Activated CD8-positive, alpha-beta T cell treated with anti-CD3 and anti-CD28 coated beads for 36 hours (primary cell): Measurements from ENCODE around the gene CALHM2. TPM values are rescaled to one million over a fixed set of nuclear protein-coding genes. Genes with fewer than 3 reads are reported as not detected.
A peak's percentile ranks its signal among the peaks of the same experiment; 100 is the strongest.

Experiments
- ATAC-seq: fragments of 200-7000 bp; cut with Tn5 transposase; one replicate; pipeline ENCODE4 v1.10.0; 2021; ENCODE audit warnings: mild to moderate bottlenecking, moderate library complexity
- CTCF ChIA-PET: fragments of 350-600 bp; sonication (Branson Sonifier 250); formaldehyde crosslinking; loops from one replicate; lab custom pipeline; 2021; ENCODE audit warnings: antibody characterized with exemption; lab: Charles Lee
- POLR2A ChIA-PET: fragments of 350-600 bp; sonication (Branson Sonifier 250); formaldehyde crosslinking; loops from one replicate; lab custom pipeline; 2021; ENCODE audit warnings: antibody characterized with exemption; lab: Charles Lee
- DNase-seq: peaks from one replicate; pipeline ENCODE4 v3.0.0-alpha.2; 2020
- H3K27ac Mint-ChIP-seq: one replicate; pipeline ENCODE4 v1.8.0; 2021; ENCODE audit warnings: mild to moderate bottlenecking, mixed read lengths
- H3K27me3 Mint-ChIP-seq: one replicate; pipeline ENCODE4 v1.8.0; 2021; ENCODE audit warnings: mixed read lengths
- H3K36me3 Mint-ChIP-seq: one replicate; pipeline ENCODE4 v1.8.0; 2021; ENCODE audit warnings: low read depth, mixed read lengths
- H3K4me1 Mint-ChIP-seq: one replicate; pipeline ENCODE4 v1.8.0; 2021; ENCODE audit warnings: low read depth, mixed read lengths
- H3K4me3 Mint-ChIP-seq: one replicate; pipeline ENCODE4 v1.8.0; 2021; ENCODE audit warnings: mild to moderate bottlenecking, moderate library complexity, mixed read lengths
- H3K9me3 Mint-ChIP-seq: one replicate; pipeline ENCODE4 v1.8.0; 2021; ENCODE audit warnings: mixed read lengths
- intact Hi-C: fragments of 100-400 bp; cut with micrococcal nuclease; formaldehyde crosslinking; loops from one replicate; pipeline ENCODE4 v1.10.0; 2022
- total RNA-seq, 2 experiments: library from RNA; stranded (reverse); gene quantifications; one replicate each; pipeline ENCODE4 v1.2.3, GENCODE V29; 2021
- TF ChIP-seq, protein P1 (sequence below): fragments of 200-600 bp; IDR thresholded peaks from one replicate; pipeline ENCODE4 v1.8.0; 2022; ENCODE audit warnings: antibody characterized with exemption, mild to moderate bottlenecking

CALHM2 gene
- total RNA-seq, 2 experiments from 2014 or later = 7.6 to 9.5 TPM

GRCh38 chr10:103493362-103493915 is 41.3 kb upstream of the CALHM2 start, which contains the start of gene NEURL1:
Gene NEURL1 (plus strand): TSS chr10:103493705. CDS start chr10:103494388, 683 bp downstream.
- CTCF ChIA-PET = interaction anchor here (0.9 to 5.7 kb wide), 14 partner anchors 8 to 592 kb away, joined by 3 to 26 read pairs (median 4); no protein-coding TSS in a partner anchor
- Mint-ChIP-seq H3K27me3 (peaks cover 41% of the 10 kb centered on the region), H3K4me1 (peaks cover 27% of the 10 kb centered on the region), H3K36me3 (no peaks in the 10 kb centered on the region), H3K27ac (no peak within 1 kb of the TSS), H3K9me3 (no peaks in the 10 kb centered on the region), H3K4me3 (peak within 1 kb of the TSS; percentile 72)
- TF ChIP-seq, protein P1, sequence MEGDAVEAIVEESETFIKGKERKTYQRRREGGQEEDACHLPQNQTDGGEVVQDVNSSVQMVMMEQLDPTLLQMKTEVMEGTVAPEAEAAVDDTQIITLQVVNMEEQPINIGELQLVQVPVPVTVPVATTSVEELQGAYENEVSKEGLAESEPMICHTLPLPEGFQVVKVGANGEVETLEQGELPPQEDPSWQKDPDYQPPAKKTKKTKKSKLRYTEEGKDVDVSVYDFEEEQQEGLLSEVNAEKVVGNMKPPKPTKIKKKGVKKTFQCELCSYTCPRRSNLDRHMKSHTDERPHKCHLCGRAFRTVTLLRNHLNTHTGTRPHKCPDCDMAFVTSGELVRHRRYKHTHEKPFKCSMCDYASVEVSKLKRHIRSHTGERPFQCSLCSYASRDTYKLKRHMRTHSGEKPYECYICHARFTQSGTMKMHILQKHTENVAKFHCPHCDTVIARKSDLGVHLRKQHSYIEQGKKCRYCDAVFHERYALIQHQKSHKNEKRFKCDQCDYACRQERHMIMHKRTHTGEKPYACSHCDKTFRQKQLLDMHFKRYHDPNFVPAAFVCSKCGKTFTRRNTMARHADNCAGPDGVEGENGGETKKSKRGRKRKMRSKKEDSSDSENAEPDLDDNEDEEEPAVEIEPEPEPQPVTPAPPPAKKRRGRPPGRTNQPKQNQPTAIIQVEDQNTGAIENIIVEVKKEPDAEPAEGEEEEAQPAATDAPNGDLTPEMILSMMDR = no peak
- intact Hi-C loops = no loop called here
- ATAC-seq (no peak), DNase-seq (peak; percentile 47)
- POLR2A ChIA-PET = interaction anchor here (0.7 to 1.6 kb wide), 4 partner anchors 9 to 43 kb away, joined by 3 to 4 read pairs (median 3); no protein-coding TSS in a partner anchor

DNA sequence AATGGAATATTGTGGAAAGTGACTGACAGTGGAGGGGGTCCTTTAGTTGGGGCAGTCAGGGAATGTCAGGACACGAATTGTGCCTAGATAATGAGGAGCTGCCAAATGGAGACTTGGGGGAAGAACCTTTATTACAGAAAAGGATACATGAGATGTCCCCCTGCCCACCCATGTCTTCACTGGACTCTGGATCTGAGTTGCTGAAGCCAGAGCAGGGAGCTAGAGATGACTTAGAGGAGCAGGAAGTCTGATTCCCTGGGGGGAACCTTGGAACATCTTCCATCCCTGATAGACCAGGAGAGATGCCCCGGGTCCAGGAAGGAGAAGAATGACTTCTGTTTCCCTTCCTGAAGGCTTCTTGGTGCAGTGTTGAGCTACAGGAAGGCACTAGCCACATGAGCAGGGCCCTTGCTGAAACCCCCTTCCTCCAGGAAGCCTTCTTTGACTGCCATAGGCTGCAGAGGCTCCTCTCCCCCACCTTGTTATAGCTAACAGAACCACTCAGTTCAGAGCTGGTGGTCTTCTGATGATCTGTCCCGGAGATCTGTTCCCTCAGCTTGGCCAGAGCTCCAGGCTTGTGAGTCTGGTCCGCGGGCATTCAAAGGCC is 40.6 kb upstream of the CALHM2 start:
- Mint-ChIP-seq H3K4me3 (peak overlapping the region; percentile 72), H3K27me3 (peaks cover 41% of the 10 kb centered on the region), H3K4me1 (peaks cover 27% of the 10 kb centered on the region), H3K27ac (no peak overlapping the region), H3K9me3 (no peaks in the 10 kb centered on the region), H3K36me3 (no peaks in the 10 kb centered on the region)
- POLR2A ChIA-PET = interaction anchor here (0.7 to 1.6 kb wide), 5 partner anchors 10 to 43 kb away, joined by 3 read pairs; no protein-coding TSS in a partner anchor
- intact Hi-C loops = no loop called here
- DNase-seq = no peak
- no peak for ATAC-seq
- TF ChIP-seq, protein P1 = no peak
- CTCF ChIA-PET = interaction anchor here (0.9 to 5.7 kb wide), 13 partner anchors 9 to 591 kb away, joined by 3 to 26 read pairs (median 5); no protein-coding TSS in a partner anchor

DNA sequence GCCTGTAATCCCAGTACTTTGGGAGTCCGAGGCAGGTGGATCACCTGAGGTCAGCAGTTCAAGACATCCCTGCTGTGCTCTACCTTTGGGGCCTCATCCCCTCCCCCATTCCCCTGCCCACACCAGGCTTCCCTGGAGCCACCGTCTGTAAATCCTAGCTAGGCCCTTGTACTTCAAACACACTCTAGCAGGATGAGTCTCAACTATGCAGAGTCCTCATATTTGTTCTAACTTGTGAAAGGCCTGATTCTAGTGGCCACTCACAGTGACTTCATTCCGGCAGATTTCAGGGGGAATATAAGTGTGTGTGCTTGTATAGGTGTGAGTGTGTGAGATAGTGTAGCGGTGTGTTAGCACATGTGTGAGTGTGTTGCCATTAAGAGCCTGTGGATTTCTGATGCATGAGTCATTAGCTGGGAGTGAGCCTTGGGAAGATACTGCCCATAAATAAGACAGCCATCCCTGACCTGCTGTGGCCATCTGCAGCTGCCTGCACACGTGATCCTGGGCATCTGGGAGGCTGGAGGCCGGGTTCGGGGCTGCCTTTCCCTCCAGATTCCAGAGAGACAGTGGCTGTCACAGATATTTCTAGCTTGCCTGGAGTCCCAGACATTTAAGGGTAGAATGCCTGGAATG is 39.7 kb upstream of the CALHM2 start:
- no peak for DNase-seq
- intact Hi-C loops = no loop called here
- H3K9me3 Mint-ChIP-seq = no peaks in the 10 kb centered on the region
- no peak overlapping the region for H3K4me3 Mint-ChIP-seq
- ChIA-PET CTCF (interaction anchor here (1.4 to 5.7 kb wide), 9 partner anchors 9 to 194 kb away, joined by 4 to 26 read pairs (median 6); no protein-coding TSS in a partner anchor), POLR2A (interaction anchor here (1.0 to 1.7 kb wide), 6 partner anchors 11 to 42 kb away, joined by 3 to 4 read pairs (median 3); no protein-coding TSS in a partner anchor)
- H3K27me3 Mint-ChIP-seq = peaks cover 34% of the 10 kb centered on the region
- H3K4me1 Mint-ChIP-seq = peaks cover 27% of the 10 kb centered on the region
- no peak for ATAC-seq
- no peaks in the 10 kb centered on the region for H3K36me3 Mint-ChIP-seq
- H3K27ac Mint-ChIP-seq = no peak overlapping the region
- TF ChIP-seq, protein P1 = no peak

DNA sequence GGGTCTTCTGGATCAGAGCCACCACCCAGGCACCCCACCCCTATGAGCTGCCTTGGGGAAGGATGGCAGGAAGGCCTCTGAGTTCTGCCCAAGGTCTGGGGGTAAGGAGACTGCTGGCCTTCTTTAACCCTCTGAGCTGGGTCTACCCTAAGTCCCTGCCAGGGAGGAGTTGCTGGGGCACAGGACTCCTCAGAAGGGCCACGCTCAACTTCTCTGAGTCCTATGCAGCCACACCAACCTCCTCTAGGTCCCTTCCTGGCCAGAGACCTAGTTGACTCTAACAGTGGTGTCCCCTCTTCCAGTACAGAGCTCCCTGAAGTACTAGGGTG is 38.8 kb upstream of the CALHM2 start:
- ChIA-PET POLR2A (interaction anchor here (0.6 to 1.7 kb wide), 7 partner anchors 10 to 155 kb away, joined by 3 to 5 read pairs (median 3); partner anchors contain the start of genes ATP5MK and PDCD11), CTCF (interaction anchor here (0.5 to 5.7 kb wide), 11 partner anchors 8 to 195 kb away, joined by 3 to 26 read pairs (median 4); no protein-coding TSS in a partner anchor)
- peak; percentile 31 for ATAC-seq
- Mint-ChIP-seq H3K4me1 (peaks cover 27% of the 10 kb centered on the region), H3K36me3 (no peaks in the 10 kb centered on the region), H3K4me3 (no peak overlapping the region), H3K9me3 (no peaks in the 10 kb centered on the region), H3K27ac (no peak overlapping the region), H3K27me3 (peaks cover 33% of the 10 kb centered on the region)
- intact Hi-C loops = no loop called here
- DNase-seq = no peak
- TF ChIP-seq, protein P1 = no peak
